DMS153 treated with DMSO at 0.1 percent for 48 hours (cell line): Measurements from ENCODE around the gene PKP1.

ENCODE experiments used
- DNase-seq: peaks from one replicate; lab custom pipeline; 2025; ENCODE audit not compliant: unreplicated experiment; lab: John Stamatoyannopoulos, UW

Gene PKP1

DNA sequence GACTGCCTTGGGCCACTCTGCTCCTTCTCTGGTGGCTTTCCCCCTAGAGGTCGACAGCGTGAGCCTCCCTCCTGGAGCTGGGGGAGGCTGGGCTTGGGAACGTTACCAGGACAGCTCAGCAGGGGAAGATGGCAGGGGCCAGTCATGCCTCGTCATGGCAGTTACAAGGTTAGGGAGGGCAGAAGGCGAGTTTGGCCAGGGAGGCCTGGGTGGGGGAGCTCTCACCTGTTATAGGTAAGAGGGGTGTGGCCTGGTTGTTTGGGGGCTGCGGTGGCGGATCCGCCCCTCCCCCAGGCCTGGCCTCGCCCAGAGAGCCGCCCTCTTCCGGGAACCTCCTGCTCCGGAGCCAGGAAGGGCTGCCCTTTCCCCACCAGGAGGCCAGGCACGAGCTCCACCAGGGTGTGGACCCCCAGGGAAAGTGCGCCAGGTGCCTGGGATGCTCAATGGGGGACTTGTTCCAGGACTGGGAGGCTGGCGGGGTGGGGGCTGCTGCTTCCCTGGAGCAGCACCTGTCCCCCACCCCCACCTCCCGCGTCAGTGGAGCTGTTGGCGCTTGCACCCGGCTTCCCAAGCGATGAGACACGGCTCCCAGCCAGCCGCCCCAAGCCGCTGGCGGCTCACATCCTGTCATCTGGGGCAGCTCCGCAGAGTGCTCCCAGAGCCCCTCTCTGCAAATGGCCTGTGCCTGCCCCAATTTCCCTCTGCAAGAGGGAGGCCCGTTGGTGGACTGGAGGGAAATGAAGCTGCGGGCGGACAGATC, 23.6 kb upstream of the PKP1 start:
- DNase-seq, result peak; percentile 91

DNA sequence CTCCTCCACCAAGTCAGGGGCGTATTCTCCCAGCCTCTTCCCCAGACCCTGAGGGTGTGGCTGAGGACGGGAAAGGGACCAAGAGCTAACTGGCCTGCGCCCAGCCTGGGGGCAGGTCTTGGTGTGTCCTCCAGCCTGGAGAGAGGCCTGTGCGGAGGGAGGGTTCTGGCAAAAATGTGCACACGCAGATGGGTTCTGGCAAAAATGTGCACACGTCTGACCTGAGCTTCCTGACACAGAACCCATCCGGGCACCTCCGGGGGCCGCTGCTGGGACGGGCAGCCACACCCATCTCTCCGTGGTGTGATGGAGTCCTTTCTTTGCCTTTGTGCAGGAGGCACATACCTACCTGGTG, 23.1 kb upstream of the PKP1 start:
- DNase-seq, result no peak

DNA sequence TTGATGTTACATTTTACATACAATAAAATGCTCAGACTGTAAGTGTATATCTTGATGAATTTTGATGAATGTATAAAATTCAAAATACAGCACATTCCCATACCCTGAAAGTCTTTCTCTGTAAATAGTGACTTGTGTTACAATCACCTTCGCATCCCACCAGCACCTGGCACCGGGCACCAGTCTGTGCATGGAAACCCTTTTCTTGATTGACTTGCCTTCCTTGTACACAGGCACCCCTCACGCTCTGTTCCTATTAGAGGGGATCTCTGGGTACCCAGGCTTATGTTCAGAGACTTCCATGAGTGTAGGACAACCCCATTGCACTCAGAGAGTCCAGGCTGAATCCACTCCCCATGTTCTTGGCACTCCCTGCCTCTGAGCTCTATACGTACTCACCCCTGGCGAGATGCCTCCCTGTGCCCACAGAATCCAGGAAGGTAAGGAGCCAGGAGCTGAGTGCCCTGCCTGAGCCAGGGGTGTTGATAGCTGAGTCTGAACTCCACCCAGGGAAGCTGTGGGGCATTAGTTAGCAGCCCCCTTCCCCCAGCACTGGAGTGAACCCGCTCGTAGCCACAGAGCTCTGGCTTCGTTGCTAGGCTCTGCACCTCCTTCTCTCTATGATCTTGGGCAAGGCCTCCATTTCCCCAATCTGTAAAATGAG, 22.5 kb upstream of the PKP1 start:
- DNase-seq, result no peak

DNA sequence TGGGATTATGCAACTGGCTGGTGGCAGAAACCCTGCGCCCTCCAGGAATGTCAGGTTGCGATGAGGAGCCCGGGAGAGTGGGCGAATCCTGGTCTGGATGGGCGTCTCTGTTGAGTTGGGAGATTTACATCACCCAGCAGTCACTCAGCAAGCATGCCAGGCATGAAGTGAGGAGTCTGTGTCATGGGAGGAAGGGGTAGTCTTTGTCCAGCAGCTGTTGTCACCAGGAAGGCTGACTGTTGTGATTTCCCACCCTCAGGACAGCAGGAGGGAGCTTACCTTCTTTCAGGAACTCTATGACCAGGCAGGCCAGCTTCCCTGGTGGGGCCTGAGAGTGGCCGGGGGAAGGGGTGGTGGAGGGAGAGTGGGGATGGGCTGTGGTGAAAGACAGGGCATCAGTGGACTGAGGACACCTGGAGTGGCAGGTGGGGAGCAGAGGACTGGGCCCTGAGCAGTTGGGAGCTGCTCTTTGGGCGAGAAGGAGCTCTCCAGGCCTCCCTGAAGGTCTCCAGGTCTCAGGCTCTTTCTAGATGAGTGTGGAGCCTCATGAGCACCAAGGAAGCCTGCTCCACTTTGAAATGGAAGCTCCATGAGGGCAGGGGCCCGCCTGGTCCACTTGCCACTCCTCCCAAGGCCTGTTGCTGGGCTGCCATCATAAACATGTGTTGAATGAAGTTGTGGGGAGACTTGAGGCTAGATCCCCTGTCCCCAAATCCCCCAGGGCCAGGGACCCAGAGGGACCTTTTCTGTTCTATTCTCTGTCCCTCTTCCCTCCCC, 21.3 kb upstream of the PKP1 start:
- no peak for DNase-seq

DNA sequence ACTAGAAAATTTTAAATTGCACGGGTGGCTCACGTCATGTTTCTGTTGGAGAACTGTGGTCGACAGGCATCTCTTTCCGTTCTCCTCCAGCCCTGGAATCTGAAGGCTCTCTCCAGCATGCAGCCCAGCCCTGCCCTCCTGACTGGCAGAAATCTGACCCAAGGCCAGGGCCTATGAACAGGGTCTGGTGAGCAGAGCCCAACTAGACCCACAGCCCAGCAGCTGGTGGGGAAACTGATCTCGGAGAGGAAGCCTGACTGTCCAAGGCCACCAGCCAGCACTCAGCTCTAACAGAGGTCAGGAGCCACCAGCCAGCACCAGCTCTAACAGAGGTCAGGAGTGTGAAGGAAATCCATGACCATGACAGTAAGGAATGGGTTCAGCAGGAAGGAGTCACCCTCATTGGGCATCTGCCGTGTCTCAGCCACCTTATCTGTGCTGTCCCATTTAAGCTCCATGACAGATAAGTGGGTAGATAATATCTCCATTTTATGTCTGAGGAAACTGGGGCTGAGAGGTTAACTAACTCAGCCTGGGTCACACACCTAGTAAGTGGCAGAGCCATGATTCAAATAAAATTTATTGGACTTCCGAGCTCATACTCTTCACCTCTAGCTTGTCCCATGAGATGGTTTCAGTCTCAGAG, 20.2 kb upstream of the PKP1 start:
- no peak for DNase-seq

DNA sequence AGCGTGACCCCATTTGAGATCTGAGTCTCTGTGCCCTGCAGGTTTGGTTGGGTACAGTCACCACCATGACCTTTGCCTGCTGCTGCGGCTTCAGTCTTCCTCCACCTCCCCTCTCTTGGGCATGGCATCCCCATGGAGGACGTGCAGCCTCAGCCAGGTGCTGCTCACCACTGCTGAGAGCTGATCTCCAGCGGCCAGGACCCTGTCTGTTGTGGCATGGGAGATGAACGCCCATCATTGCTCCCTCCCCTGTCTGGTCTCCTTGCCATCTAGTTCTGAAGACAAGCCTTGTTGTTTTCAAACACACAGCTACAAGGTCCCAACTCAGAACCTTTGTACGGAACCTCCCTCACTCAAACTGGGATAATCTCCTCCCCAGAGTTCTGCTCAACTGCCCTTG, 19.2 kb upstream of the PKP1 start:
- no peak for DNase-seq

DNA sequence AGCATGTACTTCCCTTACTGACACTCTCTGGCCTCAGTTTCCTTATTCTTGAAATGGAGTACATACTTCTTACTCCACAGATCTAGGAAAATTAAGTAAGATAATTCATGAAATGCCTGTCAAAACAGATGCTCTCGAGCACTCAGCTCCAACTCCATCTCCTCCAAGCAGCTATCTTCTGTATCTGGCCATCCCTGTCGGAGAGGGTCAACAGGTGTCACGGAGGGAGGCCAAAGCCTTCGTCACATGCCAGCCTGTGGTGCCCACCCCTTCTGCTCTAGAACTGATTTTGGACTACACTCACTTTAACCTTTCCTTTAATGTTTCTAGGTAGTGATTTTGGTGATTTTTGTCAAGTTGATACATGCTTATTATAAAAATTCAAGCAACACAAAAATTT, 18.8 kb upstream of the PKP1 start:
- no peak for DNase-seq

DNA sequence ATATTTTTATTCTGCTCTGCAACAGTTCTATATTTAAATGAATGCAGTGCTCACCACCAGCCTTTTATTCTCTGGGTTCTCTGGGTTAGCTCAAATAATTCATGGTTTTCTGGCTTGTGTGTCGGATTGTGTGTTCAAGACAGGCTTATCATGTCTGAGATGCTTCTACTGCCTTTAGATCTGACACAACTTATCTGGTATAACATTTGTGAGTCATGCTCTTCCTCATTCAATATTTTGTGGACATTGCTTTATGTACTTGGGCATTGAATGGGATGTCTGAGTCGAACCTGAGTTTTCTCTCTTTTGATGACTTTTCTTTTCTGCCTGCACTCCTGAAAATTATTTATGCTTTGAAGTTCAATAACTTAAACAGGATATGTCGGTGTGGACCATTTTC, 17.6 kb upstream of the PKP1 start:
- no peak for DNase-seq

DNA sequence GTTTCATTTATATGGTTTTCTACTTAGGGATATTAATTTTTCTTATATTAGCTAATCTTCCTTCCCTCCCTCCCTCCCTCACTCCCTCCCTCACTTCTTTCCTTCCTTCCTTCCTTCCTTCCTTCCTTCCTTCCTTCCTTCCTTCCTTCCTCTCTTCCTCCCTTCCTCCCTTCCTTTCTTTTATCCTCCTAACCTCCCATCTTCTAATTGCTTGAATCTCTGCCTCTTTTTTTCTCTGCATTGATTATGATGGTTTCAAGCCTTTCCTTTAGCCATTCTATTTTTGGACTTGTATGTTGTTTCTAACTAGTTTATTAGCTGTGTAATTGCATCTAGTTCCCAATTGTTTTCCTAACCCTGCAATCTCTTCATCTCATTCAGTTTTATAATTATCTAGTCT, 17.0 kb upstream of the PKP1 start:
- DNase-seq, result no peak

DNA sequence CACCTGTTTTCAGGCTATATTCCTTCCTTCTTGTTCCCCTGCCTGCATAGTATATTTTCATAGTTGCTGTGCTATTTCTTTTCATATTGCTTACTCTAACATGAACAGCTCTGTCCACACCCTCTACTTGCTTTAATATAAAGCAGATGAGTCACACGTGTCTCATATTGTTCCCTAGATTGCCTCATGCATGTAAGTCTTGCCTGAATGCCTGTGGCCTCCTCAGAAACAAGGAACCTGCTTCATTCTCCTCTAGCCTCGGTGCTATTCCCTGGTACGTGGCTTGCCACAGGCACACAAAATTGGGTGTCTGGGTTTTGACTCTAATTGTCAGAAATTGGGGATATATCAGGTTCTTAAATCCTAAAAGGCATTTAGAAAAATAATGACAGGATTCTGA, 16.5 kb upstream of the PKP1 start:
- no peak for DNase-seq

DNA sequence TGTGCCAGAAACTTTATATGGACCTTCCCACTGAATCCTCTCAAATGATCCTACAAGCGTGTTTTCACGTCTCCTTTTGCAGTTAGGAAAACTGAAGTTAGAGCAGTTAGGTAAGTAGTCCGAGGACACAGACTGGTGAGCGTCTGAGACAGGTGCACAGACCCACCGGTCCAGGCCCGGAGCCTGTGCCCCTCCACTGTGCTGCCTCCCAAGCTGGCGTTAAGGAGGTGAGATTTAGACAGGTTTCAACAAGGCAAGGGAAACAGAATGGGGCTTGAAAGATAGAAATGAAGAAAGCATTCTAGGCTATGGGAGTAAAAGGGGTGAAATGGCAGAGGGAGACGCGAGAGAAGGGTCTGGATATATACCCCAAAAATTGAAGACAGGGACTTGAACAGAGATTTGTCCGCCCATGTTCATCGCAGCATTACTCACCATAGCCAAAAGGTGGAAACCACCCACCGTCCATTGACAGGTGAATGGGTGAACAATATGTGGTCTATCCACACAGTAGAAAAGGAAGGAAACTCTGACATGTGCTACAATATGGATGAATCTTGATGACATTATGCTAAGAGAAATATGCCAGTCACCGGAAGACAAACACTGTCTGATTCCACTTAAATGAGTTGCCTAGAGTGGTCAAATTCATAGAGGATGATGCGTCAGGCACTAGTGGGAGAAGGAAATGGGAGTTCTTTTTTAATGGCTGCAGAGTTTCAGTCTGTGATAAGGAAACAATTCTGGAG, 15.7 kb upstream of the PKP1 start:
- DNase-seq, result no peak

DNA sequence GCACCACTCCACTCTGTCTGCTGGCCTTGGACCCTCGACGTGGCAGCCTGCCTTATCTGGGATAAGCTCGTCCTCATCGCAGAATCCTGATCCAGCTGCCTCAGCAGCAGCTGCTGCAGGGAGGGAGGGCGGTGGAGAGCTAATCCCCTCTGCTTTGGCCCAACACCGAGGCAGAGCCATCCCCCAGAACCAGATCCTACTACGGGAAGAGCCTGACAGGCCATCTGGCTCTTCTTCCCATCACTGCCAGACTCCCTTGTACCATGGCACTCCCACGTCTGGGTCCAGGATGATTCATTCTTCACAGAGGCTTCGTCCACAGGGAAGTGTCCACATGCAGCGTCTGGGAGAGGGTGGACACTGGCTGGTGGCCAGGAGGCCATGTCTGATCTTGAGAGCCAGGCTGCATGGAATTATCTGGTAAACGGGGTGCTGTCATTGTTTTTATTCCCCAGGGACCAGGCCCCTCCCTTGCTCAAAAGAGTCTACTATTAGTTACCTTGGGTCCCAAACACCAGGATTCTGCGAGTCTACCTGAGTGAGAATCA, 14.6 kb upstream of the PKP1 start:
- DNase-seq, result no peak

DNA sequence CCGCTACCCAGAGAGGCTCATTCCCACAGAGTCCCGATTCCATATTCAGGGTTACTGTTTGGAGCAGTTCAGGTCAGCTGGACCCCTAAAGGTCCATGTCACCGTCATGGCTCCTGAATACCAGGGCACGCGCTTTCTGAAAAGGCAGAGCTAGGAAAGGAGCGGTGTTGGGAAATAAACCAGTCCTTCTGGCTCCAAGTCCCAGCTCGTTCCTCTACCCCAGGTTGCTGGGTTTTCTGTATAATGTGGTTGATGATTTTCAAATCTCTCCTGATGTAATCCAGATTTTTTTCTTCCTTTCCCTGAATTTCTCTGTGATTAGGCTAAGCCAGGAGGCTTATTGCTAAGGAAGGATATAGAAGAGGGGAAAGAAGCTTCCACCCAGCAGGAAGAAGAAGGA, 14.0 kb upstream of the PKP1 start:
- no peak for DNase-seq

DNA sequence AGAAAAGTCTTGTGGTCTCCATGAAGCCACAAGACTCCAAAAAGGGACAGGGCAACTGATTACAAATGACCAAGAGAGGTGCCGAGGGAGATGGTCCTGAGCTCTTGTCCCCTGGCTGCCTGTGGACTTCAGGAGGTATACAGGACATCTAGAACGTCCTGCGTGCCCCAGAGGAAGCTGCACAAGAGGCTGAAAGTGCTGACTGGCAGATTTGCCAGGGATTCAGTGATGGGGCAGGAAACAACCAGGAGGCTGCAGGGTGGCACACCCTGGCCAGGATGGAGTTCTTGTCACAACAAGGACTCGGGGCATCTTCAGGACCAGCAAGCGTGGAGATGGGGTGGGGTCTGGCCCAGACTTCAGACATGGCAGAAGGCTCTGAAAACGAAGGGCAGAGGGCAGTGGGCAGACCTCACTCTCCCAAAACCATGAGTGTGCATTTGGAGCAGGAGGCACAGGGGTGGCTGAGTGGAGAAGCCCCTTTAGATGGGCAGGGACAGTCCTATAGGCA, 13.4 kb upstream of the PKP1 start:
- DNase-seq, result no peak

DNA sequence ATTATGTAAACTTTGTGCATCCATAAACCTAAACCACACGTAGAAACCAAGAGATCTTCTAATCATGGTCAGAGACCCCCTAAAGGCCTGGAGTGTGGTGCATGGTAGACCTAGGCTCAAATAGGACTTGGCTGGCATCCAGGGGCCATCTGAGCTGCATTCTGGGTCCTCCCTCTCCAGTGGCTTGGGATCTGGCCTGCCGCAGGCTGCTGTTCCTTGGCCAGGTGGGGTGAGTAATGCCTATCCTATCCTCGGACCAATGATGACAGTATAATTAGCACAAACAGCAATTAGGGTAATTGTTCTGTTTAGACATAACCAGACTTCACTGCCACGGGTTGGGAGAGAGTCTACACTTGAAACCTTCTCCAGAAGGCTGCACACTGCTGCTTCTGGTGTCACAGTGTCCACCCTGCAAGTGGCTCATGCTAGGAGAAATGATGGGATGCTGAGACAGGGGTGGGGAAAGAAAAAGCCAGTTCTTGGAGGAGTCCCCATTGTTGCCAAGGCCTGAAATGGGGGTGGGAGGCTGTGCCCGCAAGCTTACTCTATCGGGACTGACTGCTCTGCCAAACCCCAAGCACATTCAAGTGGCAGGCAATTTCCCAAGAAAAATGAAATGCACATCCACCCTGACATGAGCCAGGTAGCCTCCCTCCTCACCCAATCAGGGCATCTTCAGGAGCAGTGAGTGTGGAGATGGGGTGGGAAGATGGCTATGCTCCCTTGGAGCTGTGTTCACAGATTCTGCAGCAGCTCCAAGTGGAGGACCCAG, 12.5 kb upstream of the PKP1 start:
- DNase-seq, result no peak

DNA sequence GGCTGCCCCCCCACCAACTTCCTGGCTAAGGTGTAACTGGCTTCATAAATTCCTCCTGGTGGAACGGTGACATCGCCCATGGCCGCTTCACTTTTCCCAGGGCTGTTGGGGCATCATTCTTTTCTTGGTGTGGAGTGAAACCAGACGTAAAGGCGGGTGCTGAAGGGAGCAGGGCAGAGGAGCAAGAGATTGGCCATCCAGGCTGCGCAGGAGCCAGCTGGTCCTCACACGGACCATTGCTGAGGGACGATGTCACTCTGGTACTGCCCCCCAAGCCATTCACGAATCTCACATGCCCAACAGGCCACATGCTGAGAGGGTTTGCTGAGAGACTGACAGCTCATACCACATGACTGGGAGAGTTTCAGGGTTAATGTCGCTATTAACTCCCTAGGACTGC, 10.5 kb upstream of the PKP1 start:
- no peak for DNase-seq

DNA sequence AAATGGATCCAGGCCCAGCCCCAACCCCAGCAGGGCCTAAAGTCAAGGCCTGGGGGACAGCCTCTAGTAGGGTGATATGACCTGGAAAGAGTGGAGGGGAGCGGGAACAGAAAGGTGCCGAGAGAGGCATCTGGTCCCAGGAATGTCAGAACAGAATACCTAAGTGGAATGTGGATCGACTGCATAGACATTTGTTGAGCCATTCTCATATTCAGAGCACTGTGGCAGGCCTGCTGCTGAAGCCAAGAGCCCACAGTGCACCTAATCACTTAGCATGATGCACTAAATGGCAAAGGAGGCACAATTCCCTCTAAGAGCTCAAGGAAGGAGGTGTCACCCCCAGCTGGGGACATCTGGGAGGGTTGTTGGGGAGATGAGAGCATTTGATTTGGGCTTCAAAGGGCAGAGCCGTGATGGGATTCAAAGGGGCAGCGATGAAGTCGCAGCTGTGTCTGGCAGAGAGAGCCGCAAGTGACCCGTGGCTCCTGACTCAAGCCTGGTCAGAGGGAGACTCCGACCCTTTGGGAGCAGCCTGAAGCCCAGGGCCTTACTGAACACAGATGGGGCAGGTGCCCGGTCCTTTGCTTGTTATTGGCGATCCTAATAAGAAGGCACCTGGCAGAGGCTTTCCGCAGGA, 8.6 kb upstream of the PKP1 start:
- DNase-seq, result no peak

DNA sequence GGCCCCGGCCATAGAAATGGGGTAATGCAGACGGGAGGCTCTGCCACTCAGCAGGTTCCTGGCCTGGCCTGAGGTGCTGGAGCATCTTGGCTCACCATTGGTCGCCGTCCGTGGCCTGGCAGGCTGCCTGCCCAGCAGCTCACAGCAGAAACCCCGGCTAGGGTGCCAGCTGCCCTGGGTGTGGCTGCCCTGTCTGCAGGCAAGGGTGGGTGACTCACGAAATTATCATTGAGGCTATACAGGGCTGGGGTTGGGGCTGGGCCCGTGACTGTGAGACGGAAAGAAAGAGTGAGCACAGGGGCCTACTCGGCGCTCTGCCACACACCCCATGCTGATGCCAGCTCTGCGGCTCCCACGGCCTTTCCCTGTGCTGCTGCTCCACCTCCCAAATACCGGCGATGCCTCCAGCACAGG, 8.0 kb upstream of the PKP1 start:
- peak; percentile 72 for DNase-seq

DNA sequence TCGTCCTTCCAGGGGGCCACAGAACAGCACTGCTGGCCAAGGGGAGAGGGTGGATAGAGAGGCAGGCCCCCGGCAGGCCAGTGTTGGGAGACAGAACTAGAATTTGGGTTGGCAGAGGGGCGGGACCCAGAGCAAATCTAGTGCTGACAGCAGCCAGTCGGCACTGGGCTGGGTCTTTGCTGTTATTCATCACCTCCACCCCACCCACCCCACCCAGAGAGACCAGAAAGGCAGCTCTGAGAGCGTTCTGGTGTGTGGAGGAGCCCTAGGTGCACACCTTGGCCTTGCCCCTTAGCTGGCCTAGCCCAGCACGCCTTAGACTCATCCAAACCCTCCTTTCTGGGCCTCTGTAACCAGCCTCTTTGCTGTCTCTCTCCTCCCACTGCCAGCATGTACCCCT, 6.4 kb upstream of the PKP1 start:
- no peak for DNase-seq
